ENCODE results near the gene P2RX6. TPM values are rescaled to one million over a fixed set of nuclear protein-coding genes. Genes with fewer than 3 reads are reported as not detected.

P2RX6 gene
- total and polyA plus RNA-seq, 9 of the 15 experiments (the other 6 are each of a cell fraction or from before 2014, with no cell fraction given), result 0.01 to 3.9 (median 1.5) TPM; not detected in 1

- TF ChIP-seq CLOCK (CRISPR knock-in tag; IDR thresholded peaks at IDR 0.05; ENCODE audit: borderline replicate concordance) (peak; percentile 88; the same call in 1 of the 2 replicates), HIVEP1 (CRISPR knock-in tag; IDR thresholded peaks at IDR 0.05) (0 out of 2 replicates have a peak, but pooled peaks have one; percentile 88), STAT6 (CRISPR knock-in tag; IDR thresholded peaks at IDR 0.05) (peak; percentile 97), SMAD3 (CRISPR knock-in tag; conservative IDR thresholded peaks at IDR 0.05) (peak; percentile 96), ZFP1 (CRISPR knock-in tag; IDR thresholded peaks at IDR 0.05) (peak; percentile 76), TAF7 (tag; IDR thresholded peaks at IDR 0.05) (peak; percentile 100), MAX (CRISPR knock-in tag; IDR thresholded peaks at IDR 0.05) (no peak), LCOR (CRISPR knock-in tag; IDR thresholded peaks at IDR 0.05) (no peak), SAP30 (IDR thresholded peaks at IDR 0.05; ENCODE audit: borderline replicate concordance, insufficient read depth, low read depth, low read length, poor library complexity, severe bottlenecking) (peak; percentile 93), KHSRP (IDR thresholded peaks at IDR 0.05) (no peak), IRF2 (CRISPR knock-in tag; IDR thresholded peaks at IDR 0.05) (no peak), ZNF212 (CRISPR knock-in tag; IDR thresholded peaks at IDR 0.05) (peak; percentile 92), ZNF280A (IDR thresholded peaks at IDR 0.05; ENCODE audit: low read depth, partially characterized antibody) (no peak), ZFPM2 (CRISPR knock-in tag; IDR thresholded peaks at IDR 0.05) (peak; percentile 10; the same call in 1 of the 2 replicates), MLX (CRISPR knock-in tag; conservative IDR thresholded peaks at IDR 0.05) (peak; percentile 93 to 97), ZNF431 (CRISPR knock-in tag; IDR thresholded peaks at IDR 0.05) (no peak), TBP (optimal IDR thresholded peaks at IDR 0.05; ENCODE audit: low read depth, low read length) (no peak)
Observed at GRCh38 chr22:21001601-21002325, 13.2 kb upstream of the P2RX6 start, which contains the start of gene THAP7 (continued).

All from K562 (cell line).